Myocyte (in vitro differentiated cells): Measurements from ENCODE around the gene ISM1. TPM values are rescaled to one million over a fixed set of nuclear protein-coding genes. Genes with fewer than 3 reads are reported as not detected.
A peak's percentile ranks its signal among the peaks of the same experiment; 100 is the strongest.

Source experiments
- DNase-seq: peaks from one replicate; pipeline ENCODE4 v3.0.0-alpha.2; 2012; ENCODE audit warnings: low read depth
- polyA plus RNA-seq: library from polyadenylated mRNA; unstranded; fragments of >200 nt; gene quantifications from one replicate; pipeline ENCODE4 v1.2.1, GENCODE V29; 2012; ENCODE audit warnings: missing spikeins
- total RNA-seq: library from RNA; depleted of rRNA; stranded (reverse); fragments of >200 nt; gene quantifications from 2 replicates; pipeline ENCODE4 v1.2.3, GENCODE V29; 2014

Gene ISM1
- total RNA-seq: not detected in 2 replicates
- polyA plus RNA-seq: 0.03 TPM

- peak; percentile 26 for DNase-seq
Measured at GRCh38 chr20:13220904-13221297, at the start of gene ISM1. TSS of gene ISM1 (plus strand) at chr20:13221274. CDS start at chr20:13221777, 503 bp downstream.

GRCh38 chr20:13173201-13173600, 47.9 kb upstream of the ISM1 start:
- DNase-seq: no peak

- DNase-seq: no peak
Measured at GRCh38 chr20:13174402-13174801, 46.7 kb upstream of the ISM1 start.

GRCh38 chr20:13180986-13181889, 39.8 kb upstream of the ISM1 start:
- DNase-seq: no peak

- peak; percentile 4 for DNase-seq
Measured at GRCh38 chr20:13183005-13183404, 38.1 kb upstream of the ISM1 start.

GRCh38 chr20:13186043-13186774, 34.9 kb upstream of the ISM1 start:
- no peak for DNase-seq

- DNase-seq: no peak
Measured at GRCh38 chr20:13187899-13188298, 33.2 kb upstream of the ISM1 start.

GRCh38 chr20:13199279-13199678, 21.8 kb upstream of the ISM1 start:
- no peak for DNase-seq

- DNase-seq: no peak
Measured at GRCh38 chr20:13200767-13201500, 20.1 kb upstream of the ISM1 start.

GRCh38 chr20:13202565-13202964, 18.5 kb upstream of the ISM1 start:
- DNase-seq: no peak

- DNase-seq: no peak
Measured at GRCh38 chr20:13205425-13205824, 15.6 kb upstream of the ISM1 start.

- DNase-seq: no peak
Measured at GRCh38 chr20:13205848-13206434, 15.1 kb upstream of the ISM1 start.

GRCh38 chr20:13207016-13207415, 14.1 kb upstream of the ISM1 start:
- DNase-seq: no peak

- DNase-seq: no peak
Measured at GRCh38 chr20:13211956-13212618, 9.0 kb upstream of the ISM1 start.

GRCh38 chr20:13212750-13213149, 8.3 kb upstream of the ISM1 start:
- DNase-seq: peak; percentile 8

GRCh38 chr20:13213335-13213734, 7.7 kb upstream of the ISM1 start:
- DNase-seq: no peak

GRCh38 chr20:13216533-13216932, 4.5 kb upstream of the ISM1 start:
- no peak for DNase-seq

GRCh38 chr20:13219327-13220193, 1.5 kb upstream of the ISM1 start:
- no peak for DNase-seq

GRCh38 chr20:13220194-13220903, 725 bp upstream of the ISM1 start:
- DNase-seq: peak; percentile 13
